GM19372 (cell line): ENCODE measurements around the gene C16orf95.
"Not testable (repeated sequence)": the region's sequence is repeated elsewhere in the genome, so short reads cannot be mapped to it uniquely, and the experiment has no call there.

Experiments
- ATAC-seq: cut with Tn5 transposase; IDR thresholded peaks from one replicate; pipeline ENCODE4 v1.9.1; 2021; ENCODE audit warnings: mild to moderate bottlenecking, low read depth, moderate library complexity; ENCODE audit not compliant: unreplicated experiment

Gene C16orf95

DNA sequence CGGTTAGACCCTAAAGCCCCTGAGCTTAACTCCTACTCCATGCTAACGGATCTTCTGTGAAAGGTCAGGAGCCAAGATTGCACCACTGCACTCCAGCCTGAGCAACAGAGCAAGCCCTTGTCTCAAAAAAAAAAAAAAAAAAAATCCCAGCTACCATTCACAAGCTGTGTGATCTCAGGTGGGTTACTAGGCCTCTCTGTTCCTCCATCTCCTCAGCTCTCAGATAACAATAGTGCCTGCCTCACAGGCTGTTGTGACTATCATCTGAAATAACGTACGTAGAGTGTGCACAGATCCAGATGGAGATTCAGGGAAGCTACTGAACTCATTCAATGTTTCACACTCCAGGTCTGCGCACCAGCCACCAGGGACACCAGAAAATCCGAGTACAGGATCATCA is 57.8 kb downstream of the C16orf95 start:
- ATAC-seq = no peak

DNA sequence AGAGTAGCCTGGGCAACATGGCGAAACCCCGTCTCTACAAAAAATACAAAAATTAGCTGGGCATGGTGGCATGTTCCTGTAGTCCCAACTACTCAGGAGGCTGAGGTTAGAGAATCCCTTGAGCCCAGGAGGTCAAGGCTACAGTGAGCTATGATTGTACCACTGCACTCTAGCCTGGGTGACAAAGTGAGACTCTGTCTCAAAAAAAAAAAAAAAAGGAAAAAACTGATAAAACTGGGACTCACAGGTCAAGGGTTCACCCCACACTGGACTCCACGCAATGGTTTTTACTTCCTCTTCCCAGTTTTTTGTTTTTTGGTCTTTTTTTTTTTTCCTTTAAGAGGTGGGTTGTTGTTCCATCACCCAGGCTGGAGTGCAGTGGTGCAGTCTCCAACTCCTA is 58.5 kb downstream of the C16orf95 start:
- ATAC-seq = not testable (repeated sequence)

DNA sequence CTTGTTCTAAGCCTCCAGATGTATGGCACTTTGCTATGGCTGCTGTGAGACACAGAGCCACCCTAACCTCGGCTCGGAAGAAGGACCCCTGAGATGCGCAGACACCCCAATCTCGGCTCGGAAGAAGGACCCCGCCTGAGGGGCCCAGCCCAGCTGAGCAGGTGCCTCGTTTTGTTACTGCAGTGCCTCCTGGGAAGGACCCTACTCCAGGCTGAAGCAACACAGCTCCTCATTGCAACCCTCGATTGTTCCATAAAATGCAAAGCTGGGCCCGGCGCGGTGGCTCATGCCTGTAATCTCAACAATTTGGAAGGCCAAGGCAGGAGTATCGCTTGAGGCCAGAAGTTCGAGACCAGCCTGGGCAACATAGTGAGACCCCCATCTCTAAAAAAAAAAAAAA is 61.3 kb downstream of the C16orf95 start:
- ATAC-seq = no peak

DNA sequence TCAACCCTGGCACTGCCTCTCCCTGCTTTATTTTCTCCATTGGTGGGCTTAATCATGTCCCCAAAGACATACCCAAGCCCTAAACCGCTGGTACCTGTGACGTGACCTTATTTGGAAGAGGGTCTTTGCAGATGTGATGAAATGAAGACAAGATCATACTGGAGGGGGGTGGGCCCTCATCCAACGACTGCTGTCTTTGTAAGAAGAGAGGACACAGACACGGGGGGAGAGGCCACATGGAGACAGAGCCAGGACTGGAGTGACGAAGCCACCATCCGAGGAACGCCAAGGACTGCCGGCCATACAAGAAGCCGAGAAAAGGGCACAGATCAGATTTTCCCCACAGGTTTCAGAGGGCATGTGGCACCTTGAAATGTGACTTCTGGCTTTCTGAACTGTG is 62.5 kb downstream of the C16orf95 start:
- ATAC-seq = no peak

DNA sequence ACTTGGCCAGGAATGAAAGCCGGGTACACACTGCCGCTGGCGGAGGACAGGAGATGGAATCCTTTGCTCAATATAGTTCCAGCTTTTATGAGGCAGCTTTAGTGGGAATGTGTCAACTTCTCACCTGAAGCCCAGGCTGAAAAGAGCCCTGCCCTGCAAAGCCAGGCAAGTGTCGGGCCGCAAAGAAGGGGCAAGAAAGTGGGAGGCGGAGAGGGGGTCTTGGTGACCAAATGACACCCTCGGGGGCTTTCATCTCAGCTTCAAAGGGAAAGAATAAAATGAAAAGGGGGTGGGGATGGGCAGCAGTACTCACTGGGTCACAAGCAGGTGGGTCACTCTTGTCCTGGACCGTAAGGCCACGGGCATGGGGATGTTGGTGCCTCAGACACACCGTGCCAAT is 62.9 kb downstream of the C16orf95 start:
- no peak for ATAC-seq

DNA sequence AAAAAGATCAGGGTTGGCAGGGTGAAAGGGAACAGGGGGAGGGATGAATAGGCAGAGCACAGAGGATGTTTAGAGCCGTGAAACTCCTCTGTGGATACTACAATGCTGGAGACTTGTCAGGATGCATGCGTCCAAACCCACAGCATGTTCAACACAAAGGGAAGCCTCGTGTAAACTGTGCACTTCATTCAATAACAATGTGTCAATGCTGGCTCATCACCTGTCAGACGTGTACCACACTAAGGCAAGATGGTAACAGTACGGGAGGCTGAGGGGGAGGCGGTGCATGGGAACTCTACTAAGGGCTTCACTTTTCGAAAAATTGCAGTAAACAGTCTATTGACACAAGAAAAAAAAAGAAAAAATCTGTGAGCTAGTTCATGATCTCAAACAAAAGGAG is 63.7 kb downstream of the C16orf95 start:
- ATAC-seq = no peak
